ENCODE data around the gene TRIM42. TPM values are rescaled to one million over a fixed set of nuclear protein-coding genes. Genes with fewer than 3 reads are reported as not detected.

TRIM42 gene
- total RNA-seq, 4 donors from 2014 or later: not detected

GRCh38 chr3:140724856-140725812 lies 47.3 kb downstream of the TRIM42 start:
- Histone ChIP-seq H3K36me3 (no peaks in the 10 kb centered on the region), H3K27me3 (no peaks in the 10 kb centered on the region), H3K4me1 (peaks cover 0 to 10% (median 0%) of the 10 kb centered on the region in 4 donors), H3K9me3 (no peaks in the 10 kb centered on the region), H3K4me3 (no peak overlapping the region), H3K27ac (no peak overlapping the region)
- 81 to 87% methylated on average over 4 of the region's 4 CpGs for WGBS, 2 donors
- TF ChIP-seq EP300 (IDR thresholded peaks at IDR 0.05): no peak
- TF ChIP-seq CTCF (IDR thresholded peaks at IDR 0.05): no peak
- no peak for TF ChIP-seq POLR2A (IDR thresholded peaks at IDR 0.05)
- DNase-seq (ENCODE audit: low spot score in 2 of 2): no peak

- Histone ChIP-seq H3K4me1 (peaks cover 0 to 1% (median 0%) of the 10 kb centered on the region in 4 donors), H3K9me3 (no peaks in the 10 kb centered on the region), H3K27me3 (no peaks in the 10 kb centered on the region), H3K36me3 (no peaks in the 10 kb centered on the region), H3K27ac (no peak overlapping the region), H3K4me3 (no peak overlapping the region)
- TF ChIP-seq CTCF (IDR thresholded peaks at IDR 0.05): no peak
- no peak for TF ChIP-seq EP300 (IDR thresholded peaks at IDR 0.05)
- TF ChIP-seq POLR2A (IDR thresholded peaks at IDR 0.05): no peak
- WGBS, 2 donors: 75 to 90% methylated on average over 1 of the region's 1 CpG
- DNase-seq (ENCODE audit: low spot score in 2 of 2): no peak
These were observed 48.2 kb downstream of the TRIM42 start for GRCh38 chr3:140726066-140726465.

- no peaks in the 10 kb centered on the region for H3K36me3 ChIP-seq
- WGBS, 2 donors: 79 to 84% methylated on average over 4 of the region's 4 CpGs
- no peaks in the 10 kb centered on the region for H3K9me3 ChIP-seq
- no peaks in the 10 kb centered on the region for H3K27me3 ChIP-seq
- no peaks in the 10 kb centered on the region for H3K4me1 ChIP-seq
- DNase-seq (ENCODE audit: low spot score in 2 of 2): no peak
- TF ChIP-seq CTCF (IDR thresholded peaks at IDR 0.05): no peak
- no peak for TF ChIP-seq POLR2A (IDR thresholded peaks at IDR 0.05)
- no peak for TF ChIP-seq EP300 (IDR thresholded peaks at IDR 0.05)
- no peak overlapping the region for H3K4me3 ChIP-seq
- no peak overlapping the region for H3K27ac ChIP-seq
These were observed 50.0 kb downstream of the TRIM42 start for GRCh38 chr3:140727886-140728285.

- TF ChIP-seq CTCF (IDR thresholded peaks at IDR 0.05) (no peak), POLR2A (IDR thresholded peaks at IDR 0.05) (no peak), EP300 (IDR thresholded peaks at IDR 0.05) (no peak)
These were observed 53.7 kb downstream of the TRIM42 start for GRCh38 chr3:140731440-140732119.

GRCh38 chr3:140733623-140734022 lies 55.8 kb downstream of the TRIM42 start:
- Histone ChIP-seq H3K36me3 (no peaks in the 10 kb centered on the region), H3K4me1 (no peaks in the 10 kb centered on the region), H3K9me3 (no peaks in the 10 kb centered on the region), H3K4me3 (no peak overlapping the region), H3K27ac (no peak overlapping the region), H3K27me3 (no peaks in the 10 kb centered on the region)
- WGBS, 2 donors: 80 to 86% methylated on average over 3 of the region's 3 CpGs
- TF ChIP-seq CTCF (IDR thresholded peaks at IDR 0.05) (no peak), EP300 (IDR thresholded peaks at IDR 0.05) (no peak), POLR2A (IDR thresholded peaks at IDR 0.05) (no peak)
- no peak for DNase-seq (ENCODE audit: low spot score in 2 of 2)

More at GRCh38 chr3:140731440-140732119, 53.7 kb downstream of the TRIM42 start:
- Histone ChIP-seq H3K9me3 (no peaks in the 10 kb centered on the region), H3K36me3 (no peaks in the 10 kb centered on the region), H3K4me1 (no peaks in the 10 kb centered on the region), H3K4me3 (no peak overlapping the region), H3K27ac (no peak overlapping the region), H3K27me3 (no peaks in the 10 kb centered on the region)
- no peak for DNase-seq (ENCODE audit: low spot score in 2 of 2)
- WGBS, 2 donors: 82 to 89% methylated on average over 6 of the region's 6 CpGs

Data from tibial nerve (tissue), 4 donors.